ENCODE results near the gene UBE2H. TPM values are rescaled to one million over a fixed set of nuclear protein-coding genes. Genes with fewer than 3 reads are reported as not detected.

UBE2H gene
- total and polyA plus RNA-seq, 2 of the 4 experiments (the other 2 are of a cell fraction): 34.6 to 49.4 TPM

DNA sequence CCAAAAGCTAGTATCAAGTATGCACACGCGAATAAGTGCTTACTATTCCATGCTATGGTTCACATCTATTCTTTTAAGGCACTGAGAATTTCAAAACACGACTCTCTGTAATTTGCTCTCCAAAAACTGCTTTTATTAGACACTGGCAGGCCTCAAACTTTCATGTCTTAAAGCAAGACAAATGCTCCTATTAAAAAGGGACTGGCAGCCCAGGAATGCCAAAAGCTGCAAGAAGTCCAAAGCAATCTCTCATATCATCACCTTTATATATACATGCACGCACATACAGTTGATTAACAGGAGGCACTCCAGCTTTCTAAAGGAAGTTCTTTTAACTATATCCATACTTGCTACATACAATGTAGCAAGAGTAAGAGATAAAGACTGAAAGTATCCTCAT, 34.8 kb downstream of the UBE2H start:
- Histone ChIP-seq H3K27ac (ENCODE audit: insufficient read depth, low read length) (no peak overlapping the region), H3K56ac (ENCODE audit: extremely low read depth, insufficient read depth, low read length) (no peak overlapping the region), H3K9me3 (ENCODE audit: control insufficient read depth, insufficient read depth, low read length) (no peaks in the 10 kb centered on the region), H4K91ac (ENCODE audit: insufficient read depth, low read depth, low read length) (no peak overlapping the region), H4K20me1 (ENCODE audit: insufficient read depth, low read length) (peaks cover 75% of the 10 kb centered on the region), H2AFZ (replicated peaks; ENCODE audit: low read length, poor library complexity) (no peak overlapping the region), H3K18ac (ENCODE audit: low read depth, low read length) (no peak overlapping the region), H3K79me1 (ENCODE audit: low read depth in 1 of 2, low read length in 2 of 2) (peaks cover 37 to 73% of the 10 kb centered on the region in 2 experiments), H3K14ac (replicated peaks; ENCODE audit: low read depth, low read length) (no peak overlapping the region), H3K9me1 (ENCODE audit: insufficient read depth, low read length) (peaks cover 8% of the 10 kb centered on the region), H3K23ac (ENCODE audit: low read depth, low read length) (no peak overlapping the region), H4K5ac (ENCODE audit: low read depth, low read length) (no peak overlapping the region), H2BK5ac (ENCODE audit: low read depth, low read length, poor library complexity, severe bottlenecking) (no peak overlapping the region), H4K8ac (ENCODE audit: low read depth in 2 of 2, low read length in 2 of 2) (no peak overlapping the region), H2AK9ac (replicated peaks; ENCODE audit: low read depth, low read length, poor library complexity) (no peak overlapping the region), H3K27me3 (ENCODE audit: control insufficient read depth, insufficient read depth, low read length) (no peaks in the 10 kb centered on the region), H2BK20ac (ENCODE audit: low read depth, low read length) (no peak overlapping the region), H2BK15ac (ENCODE audit: low read depth, low read length) (no peak overlapping the region), H3K4me3 (ENCODE audit: insufficient read depth, low read depth, low read length) (no peak overlapping the region), H3K9ac (ENCODE audit: low read depth, low read length) (no peak overlapping the region), H2AK5ac (ENCODE audit: low read depth, low read length) (no peak overlapping the region), H3K4ac (ENCODE audit: low read depth, low read length) (no peak overlapping the region), H3K4me2 (ENCODE audit: low read depth, low read length) (no peak overlapping the region), H2BK120ac (ENCODE audit: low read depth, low read length) (no peak overlapping the region), H3K36me3 (ENCODE audit: control insufficient read depth, insufficient read depth, low read length) (peaks cover 8% of the 10 kb centered on the region), H3K4me1 (ENCODE audit: control insufficient read depth, insufficient read depth, low read length) (peaks cover 4% of the 10 kb centered on the region)
- no CpG with 5 or more reads among the region's 4 CpGs for WGBS, 2 experiments (ENCODE audit: extremely low coverage in 2 of 2, insufficient read length in 1 of 2)
- dilution Hi-C loops (cut with HindIII; ENCODE audit: low sequenced_read_pairs, unreplicated experiment): no loop called here
- CTCF ChIA-PET: interaction anchor here (0.7 kb wide), 1 partner anchor 27 kb away, joined by 4 read pairs; no protein-coding TSS in a partner anchor
- DNase-seq: no peak
- TF ChIP-seq, protein P1, sequence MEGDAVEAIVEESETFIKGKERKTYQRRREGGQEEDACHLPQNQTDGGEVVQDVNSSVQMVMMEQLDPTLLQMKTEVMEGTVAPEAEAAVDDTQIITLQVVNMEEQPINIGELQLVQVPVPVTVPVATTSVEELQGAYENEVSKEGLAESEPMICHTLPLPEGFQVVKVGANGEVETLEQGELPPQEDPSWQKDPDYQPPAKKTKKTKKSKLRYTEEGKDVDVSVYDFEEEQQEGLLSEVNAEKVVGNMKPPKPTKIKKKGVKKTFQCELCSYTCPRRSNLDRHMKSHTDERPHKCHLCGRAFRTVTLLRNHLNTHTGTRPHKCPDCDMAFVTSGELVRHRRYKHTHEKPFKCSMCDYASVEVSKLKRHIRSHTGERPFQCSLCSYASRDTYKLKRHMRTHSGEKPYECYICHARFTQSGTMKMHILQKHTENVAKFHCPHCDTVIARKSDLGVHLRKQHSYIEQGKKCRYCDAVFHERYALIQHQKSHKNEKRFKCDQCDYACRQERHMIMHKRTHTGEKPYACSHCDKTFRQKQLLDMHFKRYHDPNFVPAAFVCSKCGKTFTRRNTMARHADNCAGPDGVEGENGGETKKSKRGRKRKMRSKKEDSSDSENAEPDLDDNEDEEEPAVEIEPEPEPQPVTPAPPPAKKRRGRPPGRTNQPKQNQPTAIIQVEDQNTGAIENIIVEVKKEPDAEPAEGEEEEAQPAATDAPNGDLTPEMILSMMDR (conservative IDR thresholded peaks at IDR 0.05; ENCODE audit: low read depth, low read length): no peak
- TF ChIP-seq FOS (IDR thresholded peaks at IDR 0.05; ENCODE audit: low read depth, low read length) (no peak), BHLHE40 (IDR thresholded peaks at IDR 0.05; ENCODE audit: low read depth, low read length) (no peak), RCOR1 (IDR thresholded peaks at IDR 0.05; ENCODE audit: insufficient replicate concordance, low read length) (no peak), SMC3 (IDR thresholded peaks at IDR 0.05; ENCODE audit: low read depth, low read length) (no peak), MAZ (IDR thresholded peaks at IDR 0.05; ENCODE audit: borderline replicate concordance, low read depth, low read length) (no peak), MAFK (IDR thresholded peaks at IDR 0.05; ENCODE audit: low read depth, low read length) (no peak), RAD21 (IDR thresholded peaks at IDR 0.05; ENCODE audit: low read length) (no peak), POLR2A (IDR thresholded peaks at IDR 0.05; ENCODE audit: low read depth, low read length) (no peak), RFX5 (IDR thresholded peaks at IDR 0.05; ENCODE audit: low read depth, low read length) (no peak), MXI1 (IDR thresholded peaks at IDR 0.05; ENCODE audit: borderline replicate concordance, low read depth, low read length) (no peak), CHD1 (IDR thresholded peaks at IDR 0.05; ENCODE audit: low read depth, low read length) (no peak)
- TF ChIP-seq, protein P2, sequence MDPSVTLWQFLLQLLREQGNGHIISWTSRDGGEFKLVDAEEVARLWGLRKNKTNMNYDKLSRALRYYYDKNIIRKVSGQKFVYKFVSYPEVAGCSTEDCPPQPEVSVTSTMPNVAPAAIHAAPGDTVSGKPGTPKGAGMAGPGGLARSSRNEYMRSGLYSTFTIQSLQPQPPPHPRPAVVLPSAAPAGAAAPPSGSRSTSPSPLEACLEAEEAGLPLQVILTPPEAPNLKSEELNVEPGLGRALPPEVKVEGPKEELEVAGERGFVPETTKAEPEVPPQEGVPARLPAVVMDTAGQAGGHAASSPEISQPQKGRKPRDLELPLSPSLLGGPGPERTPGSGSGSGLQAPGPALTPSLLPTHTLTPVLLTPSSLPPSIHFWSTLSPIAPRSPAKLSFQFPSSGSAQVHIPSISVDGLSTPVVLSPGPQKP (IDR thresholded peaks at IDR 0.05; ENCODE audit: borderline replicate concordance, low read depth, low read length): no peak
- TF ChIP-seq, protein P3, sequence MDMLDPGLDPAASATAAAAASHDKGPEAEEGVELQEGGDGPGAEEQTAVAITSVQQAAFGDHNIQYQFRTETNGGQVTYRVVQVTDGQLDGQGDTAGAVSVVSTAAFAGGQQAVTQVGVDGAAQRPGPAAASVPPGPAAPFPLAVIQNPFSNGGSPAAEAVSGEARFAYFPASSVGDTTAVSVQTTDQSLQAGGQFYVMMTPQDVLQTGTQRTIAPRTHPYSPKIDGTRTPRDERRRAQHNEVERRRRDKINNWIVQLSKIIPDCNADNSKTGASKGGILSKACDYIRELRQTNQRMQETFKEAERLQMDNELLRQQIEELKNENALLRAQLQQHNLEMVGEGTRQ (IDR thresholded peaks at IDR 0.05; ENCODE audit: low read depth, low read length): no peak
- no TSS peak for BruUV-seq (replicated peaks)
- intact Hi-C loops (cut with micrococcal nuclease): no loop called here
- in situ Hi-C loops (cut with MboI; ENCODE audit: low sequenced_read_pairs): no loop called here
- POLR2A ChIA-PET (ENCODE audit: unreplicated experiment): no interaction called here
- no peak for ATAC-seq (ENCODE audit: low read depth)

Measured in IMR-90 (cell line).